Astrocyte (in vitro differentiated cells and primary cell): Measurements from ENCODE around the gene PRIMA1. TPM values are rescaled to one million over a fixed set of nuclear protein-coding genes. Genes with fewer than 3 reads are reported as not detected.

Experiments
- DNase-seq: peaks from one replicate; pipeline ENCODE4 v3.0.0-alpha.2; 2010; ENCODE audit warnings: low read depth
- FAIRE-seq: peaks from 2 replicates; lab custom pipeline; 2011; peaks lifted over from hg19 to GRCh38; lab: Jason Lieb, UNC
- H2AFZ ChIP-seq: 2 replicates; pipeline ENCODE4 v1.6.0; 2012; ENCODE audit warnings: low read depth, low read length, inconsistent platforms
- H3K27ac ChIP-seq: 2 replicates; pipeline ENCODE4 v1.5.1; 2011; ENCODE audit warnings: low read depth, low read length, inconsistent platforms
- H3K27me3 ChIP-seq: 2 replicates; pipeline ENCODE4 v1.6.0; 2011; ENCODE audit warnings: low read length, inconsistent platforms; ENCODE audit not compliant: insufficient read depth
- H3K36me3 ChIP-seq: 2 replicates; pipeline ENCODE4 v1.5.1; 2011; ENCODE audit warnings: low read length, inconsistent platforms; ENCODE audit not compliant: insufficient read depth
- H3K4me1 ChIP-seq: 2 replicates; pipeline ENCODE4 v1.5.1; 2011; ENCODE audit warnings: low read length, inconsistent platforms; ENCODE audit not compliant: insufficient read depth
- H3K4me2 ChIP-seq: 2 replicates; pipeline ENCODE4 v1.6.0; 2012; ENCODE audit warnings: low read length, inconsistent platforms
- H3K4me3 ChIP-seq: 2 replicates; pipeline ENCODE4 v1.5.1; 2011; ENCODE audit warnings: low read depth, mild to moderate bottlenecking, low read length, inconsistent platforms; ENCODE audit not compliant: insufficient read depth
- H3K79me2 ChIP-seq: 2 replicates; pipeline ENCODE4 v1.6.0; 2012; ENCODE audit warnings: mild to moderate bottlenecking, low read length, inconsistent platforms; ENCODE audit not compliant: insufficient read depth
- H3K9ac ChIP-seq: 2 replicates; pipeline ENCODE4 v1.6.0; 2012; ENCODE audit warnings: mild to moderate bottlenecking, low read length, inconsistent platforms
- H3K9me3 ChIP-seq: 2 replicates; pipeline ENCODE4 v1.5.1; 2012; ENCODE audit warnings: low read depth, mild to moderate bottlenecking, low read length, inconsistent platforms; ENCODE audit not compliant: insufficient read depth
- H4K20me1 ChIP-seq: 2 replicates; pipeline ENCODE4 v1.6.0; 2012; ENCODE audit warnings: low read length, inconsistent platforms; ENCODE audit not compliant: insufficient read depth
- H3K27ac Mint-ChIP-seq: one replicate; pipeline ENCODE4 v1.8.0; 2021; ENCODE audit warnings: mild to moderate bottlenecking, mixed read lengths; ENCODE audit not compliant: unreplicated experiment
- H3K27me3 Mint-ChIP-seq: one replicate; pipeline ENCODE4 v1.8.0; 2021; ENCODE audit warnings: low read depth, mixed read lengths; ENCODE audit not compliant: unreplicated experiment
- H3K36me3 Mint-ChIP-seq: one replicate; pipeline ENCODE4 v1.8.0; 2021; ENCODE audit warnings: low read depth, mixed read lengths; ENCODE audit not compliant: unreplicated experiment
- H3K4me1 Mint-ChIP-seq: one replicate; pipeline ENCODE4 v1.8.0; 2021; ENCODE audit warnings: low read depth, mixed read lengths; ENCODE audit not compliant: unreplicated experiment
- H3K4me3 Mint-ChIP-seq: one replicate; pipeline ENCODE4 v1.8.0; 2021; ENCODE audit warnings: mild to moderate bottlenecking, moderate library complexity, mixed read lengths; ENCODE audit not compliant: unreplicated experiment
- H3K9me3 Mint-ChIP-seq: one replicate; pipeline ENCODE4 v1.8.0; 2021; ENCODE audit warnings: mild to moderate bottlenecking, mixed read lengths; ENCODE audit not compliant: unreplicated experiment
- CTCF ChIP-seq: IDR thresholded peaks from 2 replicates; pipeline ENCODE4 v1.5.1; 2011; ENCODE audit warnings: low read depth, mild to moderate bottlenecking, inconsistent platforms, low read length, moderate library complexity; ENCODE audit not compliant: insufficient read depth
- EZH2 ChIP-seq: IDR thresholded peaks from 2 replicates; pipeline ENCODE4 v1.6.1; 2012; ENCODE audit warnings: mild to moderate bottlenecking, low read length, inconsistent platforms; ENCODE audit not compliant: insufficient read depth
- total RNA-seq: library from RNA; stranded (reverse); gene quantifications from 2 replicates; pipeline ENCODE4 v1.2.1, GENCODE V29; 2021

The PRIMA1 gene
- total RNA-seq, 1 donor from 2014 or later: not detected

GRCh38 chr14:93741556-93742230 lies 46.6 kb downstream of the PRIMA1 start:
- Mint-ChIP-seq H3K27ac (no peak overlapping the region), H3K27me3 (peaks cover 44% of the 10 kb centered on the region), H3K4me3 (no peak overlapping the region), H3K9me3 (no peaks in the 10 kb centered on the region), H3K4me1 (peaks cover 2% of the 10 kb centered on the region), H3K36me3 (no peaks in the 10 kb centered on the region)
- no peaks in the 10 kb centered on the region for H3K79me2 ChIP-seq
- H3K27me3 ChIP-seq: no peaks in the 10 kb centered on the region
- H2AFZ ChIP-seq: no peak overlapping the region
- no peaks in the 10 kb centered on the region for H3K4me1 ChIP-seq
- no peaks in the 10 kb centered on the region for H3K9me3 ChIP-seq
- H3K4me3 ChIP-seq: no peak overlapping the region
- no peak overlapping the region for H3K9ac ChIP-seq
- H4K20me1 ChIP-seq: no peaks in the 10 kb centered on the region
- H3K36me3 ChIP-seq: no peaks in the 10 kb centered on the region
- TF ChIP-seq EZH2: no peak
- TF ChIP-seq CTCF: no peak
- no peak overlapping the region for H3K27ac ChIP-seq
- H3K4me2 ChIP-seq: no peak overlapping the region
- FAIRE-seq (no peak), DNase-seq (no peak)

DNA sequence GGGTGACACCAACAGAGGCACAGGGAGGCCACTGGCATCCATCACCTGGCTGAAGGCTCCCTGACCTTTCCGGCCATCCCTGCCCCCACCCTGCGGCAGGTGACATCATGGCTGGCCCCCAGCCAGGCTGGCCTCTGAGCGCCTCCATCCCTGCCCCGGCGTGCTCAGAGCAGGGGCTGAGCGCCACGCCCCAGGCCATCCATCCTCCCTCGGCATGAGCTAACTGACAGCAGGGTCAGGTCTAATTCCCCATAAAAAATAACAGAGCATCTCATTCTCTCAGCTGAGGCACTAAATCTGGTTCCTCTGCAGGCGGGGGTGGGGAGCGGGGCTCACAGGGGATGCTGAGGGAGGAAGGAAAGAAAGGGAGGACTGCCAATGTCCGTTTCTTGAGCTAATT lies 50.7 kb downstream of the PRIMA1 start:
- Histone ChIP-seq H3K4me3 (no peak overlapping the region), H3K79me2 (no peaks in the 10 kb centered on the region), H3K4me2 (no peak overlapping the region), H3K27me3 (no peaks in the 10 kb centered on the region), H3K27ac (no peak overlapping the region), H3K36me3 (no peaks in the 10 kb centered on the region), H2AFZ (no peak overlapping the region), H3K9ac (no peak overlapping the region), H3K9me3 (no peaks in the 10 kb centered on the region), H3K4me1 (no peaks in the 10 kb centered on the region), H4K20me1 (no peaks in the 10 kb centered on the region)
- H3K4me1 Mint-ChIP-seq: no peaks in the 10 kb centered on the region
- peaks cover 5% of the 10 kb centered on the region for H3K9me3 Mint-ChIP-seq
- no peak overlapping the region for H3K27ac Mint-ChIP-seq
- H3K4me3 Mint-ChIP-seq: no peak overlapping the region
- FAIRE-seq: no peak
- H3K36me3 Mint-ChIP-seq: no peaks in the 10 kb centered on the region
- no peak for TF ChIP-seq EZH2
- TF ChIP-seq CTCF: no peak
- H3K27me3 Mint-ChIP-seq: peaks cover 33% of the 10 kb centered on the region
- no peak for DNase-seq

DNA sequence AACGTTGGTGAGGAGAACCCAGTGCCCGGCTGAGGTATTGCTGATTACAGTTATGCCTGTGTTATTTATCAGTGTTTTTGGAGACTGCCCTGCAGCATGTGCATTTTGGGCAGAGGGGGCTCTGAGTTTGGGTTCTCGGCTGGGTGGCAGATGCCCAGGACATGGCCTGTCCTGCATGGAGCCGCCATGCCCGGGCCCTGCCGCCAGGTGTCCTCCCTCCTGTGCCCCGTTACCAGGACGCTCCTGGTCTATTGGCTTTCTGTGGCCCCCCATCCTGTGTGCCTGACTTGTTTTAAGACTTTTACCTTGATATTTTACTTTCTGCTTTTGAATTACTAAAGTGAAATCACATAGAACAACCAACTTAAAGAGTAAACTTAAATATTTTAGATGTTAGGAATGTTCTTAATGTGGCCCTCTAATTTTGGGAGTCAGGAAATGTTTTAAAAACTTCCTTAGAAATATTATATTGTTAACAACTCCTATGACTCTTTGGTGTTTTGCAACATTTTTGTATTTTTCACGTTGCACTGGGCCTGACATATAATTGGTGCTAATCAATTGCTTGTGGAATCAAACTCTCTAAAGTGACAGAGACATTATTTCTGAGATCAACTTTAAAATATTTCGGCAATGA lies 51.8 kb downstream of the PRIMA1 start:
- Mint-ChIP-seq H3K4me1 (no peaks in the 10 kb centered on the region), H3K27ac (no peak overlapping the region), H3K4me3 (no peak overlapping the region), H3K36me3 (no peaks in the 10 kb centered on the region), H3K9me3 (peaks cover 5% of the 10 kb centered on the region), H3K27me3 (peaks cover 26% of the 10 kb centered on the region)
- Histone ChIP-seq H3K4me1 (no peaks in the 10 kb centered on the region), H3K36me3 (no peaks in the 10 kb centered on the region), H3K27me3 (peaks cover under 1% of the 10 kb centered on the region), H2AFZ (no peak overlapping the region), H3K79me2 (no peaks in the 10 kb centered on the region), H3K27ac (no peak overlapping the region), H3K4me2 (no peak overlapping the region), H3K9ac (no peak overlapping the region), H3K9me3 (no peaks in the 10 kb centered on the region), H3K4me3 (no peak overlapping the region), H4K20me1 (no peaks in the 10 kb centered on the region)
- TF ChIP-seq EZH2 (no peak), CTCF (no peak)
- FAIRE-seq (no peak), DNase-seq (no peak)
